ENCODE measurements around the gene MEP1B.

The MEP1B gene

DNA sequence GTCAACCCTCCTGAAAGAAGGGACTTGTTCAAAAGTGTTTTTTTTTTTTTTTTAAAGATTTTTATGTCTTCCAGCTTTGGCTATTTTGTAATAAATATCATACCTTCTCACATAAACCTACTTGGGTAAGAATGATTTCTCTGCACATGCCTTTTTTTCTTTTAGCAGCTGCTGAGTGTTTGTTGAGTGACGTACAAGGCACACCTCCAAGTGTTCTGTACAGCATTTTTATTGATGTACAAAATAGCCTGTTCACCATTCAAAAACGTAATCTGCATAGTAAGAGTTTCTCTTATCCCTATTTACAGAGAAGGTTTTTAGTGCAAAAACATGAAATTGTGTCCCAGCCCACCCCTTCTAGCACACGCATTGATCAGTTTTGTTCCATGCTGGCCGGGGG, 77.6 kb downstream of the MEP1B start:
- no peak for DNase-seq (ENCODE audit: low spot score)

Data from SW480 (cell line).